ENCODE results near the gene CFAP99. TPM values are rescaled to one million over a fixed set of nuclear protein-coding genes. Genes with fewer than 3 reads are reported as not detected.
A peak's percentile ranks its signal among the peaks of the same experiment; 100 is the strongest.

Gene CFAP99
- total RNA-seq, 1 donor from 2014 or later: not detected

- Histone ChIP-seq H3K27ac (no peak overlapping the region), H3K9ac (no peak overlapping the region), H4K20me1 (ENCODE audit: low read depth) (no peaks in the 10 kb centered on the region), H3K27me3 (peaks cover 32% of the 10 kb centered on the region), H3K9me3 (ENCODE audit: low read depth) (no peaks in the 10 kb centered on the region), H2AFZ (replicated peaks) (no peak overlapping the region), H3K4me2 (no peak overlapping the region), H3K4me1 (peaks cover 12% of the 10 kb centered on the region), H3K4me3 (no peak overlapping the region), H3K36me3 (no peaks in the 10 kb centered on the region), H3K79me2 (ENCODE audit: low read depth) (no peaks in the 10 kb centered on the region), H3F3A (ENCODE audit: low read depth) (peaks cover 19% of the 10 kb centered on the region)
- Mint-ChIP-seq H3K27ac (no peak overlapping the region), H3K9me3 (no peaks in the 10 kb centered on the region), H3K4me1 (peaks cover 29% of the 10 kb centered on the region), H3K27me3 (ENCODE audit: insufficient read depth, low read depth) (peaks cover 34% of the 10 kb centered on the region), H3K4me3 (peak overlapping the region; percentile 21), H3K36me3 (no peaks in the 10 kb centered on the region)
- DNase-seq (ENCODE audit: low spot score): no peak
- TF ChIP-seq, protein P1, sequence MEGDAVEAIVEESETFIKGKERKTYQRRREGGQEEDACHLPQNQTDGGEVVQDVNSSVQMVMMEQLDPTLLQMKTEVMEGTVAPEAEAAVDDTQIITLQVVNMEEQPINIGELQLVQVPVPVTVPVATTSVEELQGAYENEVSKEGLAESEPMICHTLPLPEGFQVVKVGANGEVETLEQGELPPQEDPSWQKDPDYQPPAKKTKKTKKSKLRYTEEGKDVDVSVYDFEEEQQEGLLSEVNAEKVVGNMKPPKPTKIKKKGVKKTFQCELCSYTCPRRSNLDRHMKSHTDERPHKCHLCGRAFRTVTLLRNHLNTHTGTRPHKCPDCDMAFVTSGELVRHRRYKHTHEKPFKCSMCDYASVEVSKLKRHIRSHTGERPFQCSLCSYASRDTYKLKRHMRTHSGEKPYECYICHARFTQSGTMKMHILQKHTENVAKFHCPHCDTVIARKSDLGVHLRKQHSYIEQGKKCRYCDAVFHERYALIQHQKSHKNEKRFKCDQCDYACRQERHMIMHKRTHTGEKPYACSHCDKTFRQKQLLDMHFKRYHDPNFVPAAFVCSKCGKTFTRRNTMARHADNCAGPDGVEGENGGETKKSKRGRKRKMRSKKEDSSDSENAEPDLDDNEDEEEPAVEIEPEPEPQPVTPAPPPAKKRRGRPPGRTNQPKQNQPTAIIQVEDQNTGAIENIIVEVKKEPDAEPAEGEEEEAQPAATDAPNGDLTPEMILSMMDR (IDR thresholded peaks at IDR 0.05): no peak
- TF ChIP-seq EZH2phosphoT487 (IDR thresholded peaks at IDR 0.05) (no peak), EZH2 (IDR thresholded peaks at IDR 0.05) (no peak)
These were observed 9.4 kb upstream of the CFAP99 start for GRCh38 chr4:2409381-2409783.

- Mint-ChIP-seq H3K4me3 (no peak overlapping the region), H3K27me3 (ENCODE audit: insufficient read depth, low read depth) (peaks cover 55% of the 10 kb centered on the region), H3K36me3 (no peaks in the 10 kb centered on the region), H3K9me3 (no peaks in the 10 kb centered on the region), H3K27ac (no peak overlapping the region), H3K4me1 (peaks cover 26% of the 10 kb centered on the region)
- H3K27ac ChIP-seq: no peak overlapping the region
- peaks cover 58% of the 10 kb centered on the region for H3K27me3 ChIP-seq
- peaks cover 26% of the 10 kb centered on the region for H3F3A ChIP-seq (ENCODE audit: low read depth)
- H3K4me2 ChIP-seq: no peak overlapping the region
- H3K79me2 ChIP-seq (ENCODE audit: low read depth): no peaks in the 10 kb centered on the region
- no peak overlapping the region for H3K4me3 ChIP-seq
- no peaks in the 10 kb centered on the region for H3K9me3 ChIP-seq (ENCODE audit: low read depth)
- H3K4me1 ChIP-seq: peaks cover 14% of the 10 kb centered on the region
- H3K36me3 ChIP-seq: no peaks in the 10 kb centered on the region
- no peak overlapping the region for H2AFZ ChIP-seq (replicated peaks)
- no peak overlapping the region for H3K9ac ChIP-seq
- peak; percentile 1 for DNase-seq (ENCODE audit: low spot score)
- peaks cover 15% of the 10 kb centered on the region for H4K20me1 ChIP-seq (ENCODE audit: low read depth)
- TF ChIP-seq EZH2phosphoT487 (IDR thresholded peaks at IDR 0.05): no peak
- no peak for TF ChIP-seq EZH2 (IDR thresholded peaks at IDR 0.05)
- TF ChIP-seq, protein P1 (IDR thresholded peaks at IDR 0.05): no peak
These were observed 6.8 kb upstream of the CFAP99 start for GRCh38 chr4:2411786-2412510.

DNA sequence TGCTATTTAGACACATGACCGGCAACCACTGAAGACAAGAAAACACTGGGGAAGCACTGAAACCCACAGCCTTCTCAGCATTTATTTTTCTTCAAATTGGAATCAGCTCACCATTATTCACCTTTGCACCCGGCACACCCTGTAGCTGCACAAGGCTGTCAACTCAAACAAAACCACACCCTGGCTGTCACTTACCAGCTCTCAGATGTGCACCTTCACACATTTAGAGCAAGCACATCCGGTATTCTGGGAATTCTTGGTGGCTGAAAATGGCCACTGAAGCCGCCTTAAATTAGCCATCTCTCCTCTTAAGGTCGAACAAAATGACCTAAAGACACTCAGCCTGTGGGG, 6.2 kb upstream of the CFAP99 start:
- H2AFZ ChIP-seq (replicated peaks): peak overlapping the region; percentile 48
- no peaks in the 10 kb centered on the region for H3K9me3 Mint-ChIP-seq
- H3K27me3 Mint-ChIP-seq (ENCODE audit: insufficient read depth, low read depth): peaks cover 56% of the 10 kb centered on the region

More for the DNA sequence above, 6.2 kb upstream of the CFAP99 start:
- peak overlapping the region; percentile 14 for H3K4me3 Mint-ChIP-seq
- no peak for DNase-seq (ENCODE audit: low spot score)
- no peaks in the 10 kb centered on the region for H3K36me3 Mint-ChIP-seq
- Histone ChIP-seq H3K9me3 (ENCODE audit: low read depth) (no peaks in the 10 kb centered on the region), H3K79me2 (ENCODE audit: low read depth) (no peaks in the 10 kb centered on the region), H4K20me1 (ENCODE audit: low read depth) (peaks cover 17% of the 10 kb centered on the region), H3K9ac (no peak overlapping the region), H3K27me3 (peaks cover 63% of the 10 kb centered on the region), H3K36me3 (no peaks in the 10 kb centered on the region), H3K4me3 (peak overlapping the region; percentile 26), H3F3A (ENCODE audit: low read depth) (peaks cover 25% of the 10 kb centered on the region), H3K4me1 (peaks cover 15% of the 10 kb centered on the region), H3K4me2 (peak overlapping the region; percentile 70), H3K27ac (no peak overlapping the region)
- H3K4me1 Mint-ChIP-seq: peaks cover 23% of the 10 kb centered on the region
- H3K27ac Mint-ChIP-seq: no peak overlapping the region
- TF ChIP-seq, protein P1 (IDR thresholded peaks at IDR 0.05): no peak
- TF ChIP-seq EZH2 (IDR thresholded peaks at IDR 0.05) (no peak), EZH2phosphoT487 (IDR thresholded peaks at IDR 0.05) (no peak)
